ENCODE results near the gene NUDT15.
"Not testable (repeated sequence)": the region's sequence is repeated elsewhere in the genome, so short reads cannot be mapped to it uniquely, and the experiment has no call there.

The NUDT15 gene

GRCh38 chr13:48037346-48038173 lies at the start of gene NUDT15:
Gene NUDT15, plus strand, starts transcription at chr13:48037726. Its CDS starts 21 bp downstream, at chr13:48037747.
- peak; percentile 86 for DNase-seq

- no peak for DNase-seq
Measured at GRCh38 chr13:47990427-47990826, 47.1 kb upstream of the NUDT15 start.

GRCh38 chr13:47990920-47991466 lies 46.5 kb upstream of the NUDT15 start:
- no peak for DNase-seq

- no peak for DNase-seq
Measured at GRCh38 chr13:47991859-47992258, 45.7 kb upstream of the NUDT15 start.

- DNase-seq, result no peak
Measured at GRCh38 chr13:47997384-47997783, 40.1 kb upstream of the NUDT15 start.

GRCh38 chr13:47999973-48000372 lies 37.6 kb upstream of the NUDT15 start:
- DNase-seq, result no peak

GRCh38 chr13:48000559-48001113 lies 36.9 kb upstream of the NUDT15 start:
- DNase-seq, result no peak

GRCh38 chr13:48001114-48001881 lies 36.2 kb upstream of the NUDT15 start, which contains the start of gene SUCLA2:
Gene SUCLA2, minus strand, starts transcription at chr13:48001273. Its CDS starts 4 bp downstream, at chr13:48001269.
- peak; percentile 84 for DNase-seq

- DNase-seq, result not testable (repeated sequence)
Measured at GRCh38 chr13:48001999-48002398, 35.5 kb upstream of the NUDT15 start.

GRCh38 chr13:48004201-48004600 lies 33.3 kb upstream of the NUDT15 start:
- DNase-seq, result no peak

- DNase-seq, result no peak
Measured at GRCh38 chr13:48006396-48006795, 31.1 kb upstream of the NUDT15 start.

GRCh38 chr13:48009284-48009683 lies 28.2 kb upstream of the NUDT15 start:
- DNase-seq, result no peak

- no peak for DNase-seq
Measured at GRCh38 chr13:48010698-48011097, 26.8 kb upstream of the NUDT15 start.

- DNase-seq, result no peak
Measured at GRCh38 chr13:48012668-48013067, 24.9 kb upstream of the NUDT15 start.

GRCh38 chr13:48014359-48014758 lies 23.2 kb upstream of the NUDT15 start:
- DNase-seq, result no peak

GRCh38 chr13:48018637-48019036 lies 18.9 kb upstream of the NUDT15 start:
- peak; percentile 11 for DNase-seq

GRCh38 chr13:48019796-48020195 lies 17.7 kb upstream of the NUDT15 start:
- DNase-seq, result no peak

GRCh38 chr13:48028066-48028465 lies 9.5 kb upstream of the NUDT15 start:
- DNase-seq, result no peak

GRCh38 chr13:48029859-48030258 lies 7.7 kb upstream of the NUDT15 start:
- no peak for DNase-seq

GRCh38 chr13:48038761-48039160 lies 1.2 kb downstream of the NUDT15 start:
- no peak for DNase-seq

GRCh38 chr13:48040049-48040448 lies 2.5 kb downstream of the NUDT15 start:
- DNase-seq, result no peak

- no peak for DNase-seq
Measured at GRCh38 chr13:48040896-48041295, 3.4 kb downstream of the NUDT15 start.

- DNase-seq, result no peak
Measured at GRCh38 chr13:48042894-48043293, 5.4 kb downstream of the NUDT15 start.
